ENCODE measurements around the gene ARRDC2.

DNA sequence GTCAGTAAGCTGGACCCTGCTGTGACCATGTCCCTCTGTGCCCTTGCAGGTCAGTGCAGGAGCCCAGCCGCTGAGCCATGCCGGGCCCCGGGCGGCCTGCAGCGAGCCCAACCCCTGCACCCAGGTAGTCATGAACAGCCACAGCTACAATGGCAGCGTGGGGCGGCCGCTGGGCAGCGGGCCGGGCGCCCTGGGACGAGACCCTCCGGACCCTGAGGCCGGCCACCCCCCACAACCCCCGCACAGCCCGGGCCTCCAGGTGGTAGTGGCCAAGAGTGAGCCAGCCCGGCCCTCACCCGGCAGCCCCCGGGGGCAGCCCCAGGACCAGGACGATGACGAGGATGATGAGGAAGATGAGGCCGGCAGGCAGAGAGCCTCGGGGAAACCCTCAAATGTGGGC is 34.2 kb upstream of the ARRDC2 start:
- TF ChIP-seq EP300 (IDR thresholded peaks at IDR 0.05) (no peak), CTCF (IDR thresholded peaks at IDR 0.05) (no peak), POLR2A (IDR thresholded peaks at IDR 0.05) (no peak)

Data from tibial nerve (tissue), 4 donors.